ENCODE results near the gene ELF5. TPM values are rescaled to one million over a fixed set of nuclear protein-coding genes. Genes with fewer than 3 reads are reported as not detected.

ELF5 gene
- total RNA-seq, 1 donor = not detected

GRCh38 chr11:34524696-34525095 lies 11.1 kb upstream of the ELF5 start:
- H3K79me2 ChIP-seq (ENCODE audit: insufficient read depth, low read length) = no peaks in the 10 kb centered on the region
- H3K4me1 ChIP-seq (ENCODE audit: insufficient read depth, low read length) = no peaks in the 10 kb centered on the region
- no peak overlapping the region for H3K4me2 ChIP-seq (ENCODE audit: insufficient read depth, low read length)
- DNase-seq (ENCODE audit: insufficient read length, low spot score, missing footprints) = no peak
- H2AFZ ChIP-seq (ENCODE audit: low read length) = no peak overlapping the region
- H3K27me3 ChIP-seq (ENCODE audit: insufficient read depth, low read length) = peaks cover 26% of the 10 kb centered on the region
- H3K4me3 ChIP-seq (ENCODE audit: insufficient read depth, low read length) = no peak overlapping the region
- H3K27ac ChIP-seq (ENCODE audit: low read depth, low read length) = no peak overlapping the region
- no peaks in the 10 kb centered on the region for H4K20me1 ChIP-seq (ENCODE audit: insufficient read depth, low read length)
- TF ChIP-seq, protein P1, sequence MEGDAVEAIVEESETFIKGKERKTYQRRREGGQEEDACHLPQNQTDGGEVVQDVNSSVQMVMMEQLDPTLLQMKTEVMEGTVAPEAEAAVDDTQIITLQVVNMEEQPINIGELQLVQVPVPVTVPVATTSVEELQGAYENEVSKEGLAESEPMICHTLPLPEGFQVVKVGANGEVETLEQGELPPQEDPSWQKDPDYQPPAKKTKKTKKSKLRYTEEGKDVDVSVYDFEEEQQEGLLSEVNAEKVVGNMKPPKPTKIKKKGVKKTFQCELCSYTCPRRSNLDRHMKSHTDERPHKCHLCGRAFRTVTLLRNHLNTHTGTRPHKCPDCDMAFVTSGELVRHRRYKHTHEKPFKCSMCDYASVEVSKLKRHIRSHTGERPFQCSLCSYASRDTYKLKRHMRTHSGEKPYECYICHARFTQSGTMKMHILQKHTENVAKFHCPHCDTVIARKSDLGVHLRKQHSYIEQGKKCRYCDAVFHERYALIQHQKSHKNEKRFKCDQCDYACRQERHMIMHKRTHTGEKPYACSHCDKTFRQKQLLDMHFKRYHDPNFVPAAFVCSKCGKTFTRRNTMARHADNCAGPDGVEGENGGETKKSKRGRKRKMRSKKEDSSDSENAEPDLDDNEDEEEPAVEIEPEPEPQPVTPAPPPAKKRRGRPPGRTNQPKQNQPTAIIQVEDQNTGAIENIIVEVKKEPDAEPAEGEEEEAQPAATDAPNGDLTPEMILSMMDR (IDR thresholded peaks at IDR 0.05; ENCODE audit: extremely low read depth, low read depth, low read length) = no peak
- H3K36me3 ChIP-seq (ENCODE audit: insufficient read depth, low read length) = no peaks in the 10 kb centered on the region
- no peaks in the 10 kb centered on the region for H3K9me3 ChIP-seq (ENCODE audit: low read depth, low read length)

GRCh38 chr11:34523053-34523452 lies 9.5 kb upstream of the ELF5 start:
- H4K20me1 ChIP-seq (ENCODE audit: insufficient read depth, low read length) = no peaks in the 10 kb centered on the region
- no peaks in the 10 kb centered on the region for H3K36me3 ChIP-seq (ENCODE audit: insufficient read depth, low read length)
- no peak for DNase-seq (ENCODE audit: insufficient read length, low spot score, missing footprints)
- H3K4me3 ChIP-seq (ENCODE audit: insufficient read depth, low read length) = no peak overlapping the region
- H3K27me3 ChIP-seq (ENCODE audit: insufficient read depth, low read length) = peaks cover 28% of the 10 kb centered on the region
- TF ChIP-seq, protein P1 (IDR thresholded peaks at IDR 0.05; ENCODE audit: extremely low read depth, low read depth, low read length) = no peak
- no peak overlapping the region for H3K4me2 ChIP-seq (ENCODE audit: insufficient read depth, low read length)
- H3K27ac ChIP-seq (ENCODE audit: low read depth, low read length) = no peak overlapping the region
- H2AFZ ChIP-seq (ENCODE audit: low read length) = no peak overlapping the region
- no peaks in the 10 kb centered on the region for H3K4me1 ChIP-seq (ENCODE audit: insufficient read depth, low read length)
- no peaks in the 10 kb centered on the region for H3K79me2 ChIP-seq (ENCODE audit: insufficient read depth, low read length)
- no peaks in the 10 kb centered on the region for H3K9me3 ChIP-seq (ENCODE audit: low read depth, low read length)

GRCh38 chr11:34522188-34522587 lies 8.6 kb upstream of the ELF5 start:
- no peaks in the 10 kb centered on the region for H3K36me3 ChIP-seq (ENCODE audit: insufficient read depth, low read length)
- H3K4me2 ChIP-seq (ENCODE audit: insufficient read depth, low read length) = no peak overlapping the region
- H3K27ac ChIP-seq (ENCODE audit: low read depth, low read length) = no peak overlapping the region
- TF ChIP-seq, protein P1 (IDR thresholded peaks at IDR 0.05; ENCODE audit: extremely low read depth, low read depth, low read length) = no peak
- no peaks in the 10 kb centered on the region for H4K20me1 ChIP-seq (ENCODE audit: insufficient read depth, low read length)
- H3K9me3 ChIP-seq (ENCODE audit: low read depth, low read length) = no peaks in the 10 kb centered on the region
- peaks cover 34% of the 10 kb centered on the region for H3K27me3 ChIP-seq (ENCODE audit: insufficient read depth, low read length)
- no peak overlapping the region for H2AFZ ChIP-seq (ENCODE audit: low read length)
- no peaks in the 10 kb centered on the region for H3K4me1 ChIP-seq (ENCODE audit: insufficient read depth, low read length)
- H3K79me2 ChIP-seq (ENCODE audit: insufficient read depth, low read length) = no peaks in the 10 kb centered on the region
- no peak overlapping the region for H3K4me3 ChIP-seq (ENCODE audit: insufficient read depth, low read length)
- no peak for DNase-seq (ENCODE audit: insufficient read length, low spot score, missing footprints)

DNA sequence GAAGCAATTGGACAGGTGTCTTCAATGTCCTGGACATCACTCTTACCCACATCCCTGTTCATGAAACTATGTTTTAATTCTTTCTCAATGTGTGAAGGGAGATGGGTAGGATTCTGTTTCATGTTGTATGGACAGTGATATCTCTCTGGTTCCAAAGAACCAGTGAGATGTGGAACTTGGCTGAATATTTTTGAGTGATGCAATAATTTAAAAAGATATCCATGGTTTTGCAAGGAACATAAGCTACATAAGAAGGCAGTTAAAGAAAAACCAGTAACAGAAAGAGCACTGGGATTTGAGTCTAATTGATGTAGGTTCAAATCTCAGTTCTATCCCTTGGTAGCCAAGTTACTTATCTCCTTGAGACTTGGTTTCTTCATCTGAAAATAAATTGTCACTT lies 7.7 kb upstream of the ELF5 start:
- Histone ChIP-seq H3K9me3 (ENCODE audit: low read depth, low read length) (no peaks in the 10 kb centered on the region), H3K36me3 (ENCODE audit: insufficient read depth, low read length) (no peaks in the 10 kb centered on the region), H3K27me3 (ENCODE audit: insufficient read depth, low read length) (peaks cover 38% of the 10 kb centered on the region), H4K20me1 (ENCODE audit: insufficient read depth, low read length) (no peaks in the 10 kb centered on the region), H3K27ac (ENCODE audit: low read depth, low read length) (no peak overlapping the region), H3K4me3 (ENCODE audit: insufficient read depth, low read length) (no peak overlapping the region), H3K4me2 (ENCODE audit: insufficient read depth, low read length) (no peak overlapping the region), H2AFZ (ENCODE audit: low read length) (no peak overlapping the region), H3K4me1 (ENCODE audit: insufficient read depth, low read length) (no peaks in the 10 kb centered on the region), H3K79me2 (ENCODE audit: insufficient read depth, low read length) (no peaks in the 10 kb centered on the region)
- DNase-seq (ENCODE audit: insufficient read length, low spot score, missing footprints) = no peak
- TF ChIP-seq, protein P1 (IDR thresholded peaks at IDR 0.05; ENCODE audit: extremely low read depth, low read depth, low read length) = no peak
